SK-N-MC (cell line): ENCODE measurements around the gene GPR135.

Source experiments
- EZH2 ChIP-seq: fragments of 200-600 bp; sonication (generic); IDR thresholded peaks from one replicate; pipeline ENCODE4 v1.6.1; 2017; ENCODE audit warnings: antibody characterized with exemption
- POLR2AphosphoS5 ChIP-seq: IDR thresholded peaks from 2 replicates; pipeline ENCODE4 v1.6.1; 2012; ENCODE audit warnings: mild to moderate bottlenecking, low read depth, low read length, borderline replicate concordance

- TF ChIP-seq EZH2: no peak
- no peak for TF ChIP-seq POLR2AphosphoS5
These were observed 19.5 kb upstream of the GPR135 start for GRCh38 chr14:59484639-59485175.
